ENCODE data around the gene DUSP1. TPM values are rescaled to one million over a fixed set of nuclear protein-coding genes. Genes with fewer than 3 reads are reported as not detected.
A peak's percentile ranks its signal among the peaks of the same experiment; 100 is the strongest.

Gene DUSP1
- total RNA-seq, 1 donor from 2014 or later: 294 TPM

- no peak for DNase-seq (ENCODE audit: low read depth)
Observed at GRCh38 chr5:172762214-172763119, 8.5 kb downstream of the DUSP1 start.

- no peak for DNase-seq (ENCODE audit: low read depth)
Observed at GRCh38 chr5:172760959-172761358, 10.0 kb downstream of the DUSP1 start.

GRCh38 chr5:172760136-172760535 is 10.9 kb downstream of the DUSP1 start:
- DNase-seq (ENCODE audit: low read depth): no peak

- no peak for DNase-seq (ENCODE audit: low read depth)
Observed at GRCh38 chr5:172758834-172759149, 12.2 kb downstream of the DUSP1 start.

- peak; percentile 81 for DNase-seq (ENCODE audit: low read depth)
Observed at GRCh38 chr5:172758077-172758833, 12.7 kb downstream of the DUSP1 start.

- no peak for DNase-seq (ENCODE audit: low read depth)
Observed at GRCh38 chr5:172757394-172758010, 13.5 kb downstream of the DUSP1 start.

- no peak for DNase-seq (ENCODE audit: low read depth)
Observed at GRCh38 chr5:172756764-172757393, 14.1 kb downstream of the DUSP1 start.

- no peak for DNase-seq (ENCODE audit: low read depth)
Observed at GRCh38 chr5:172754596-172755356, 16.2 kb downstream of the DUSP1 start.

- DNase-seq (ENCODE audit: low read depth): no peak
Observed at GRCh38 chr5:172753101-172753500, 17.9 kb downstream of the DUSP1 start.

- DNase-seq (ENCODE audit: low read depth): no peak
Observed at GRCh38 chr5:172751761-172752510, 19.1 kb downstream of the DUSP1 start.

GRCh38 chr5:172749881-172750633 is 20.9 kb downstream of the DUSP1 start:
- no peak for DNase-seq (ENCODE audit: low read depth)

GRCh38 chr5:172749076-172749475 is 21.9 kb downstream of the DUSP1 start:
- DNase-seq (ENCODE audit: low read depth): no peak

GRCh38 chr5:172748341-172748843 is 22.6 kb downstream of the DUSP1 start:
- DNase-seq (ENCODE audit: low read depth): no peak

- no peak for DNase-seq (ENCODE audit: low read depth)
Observed at GRCh38 chr5:172747471-172747870, 23.5 kb downstream of the DUSP1 start.

- DNase-seq (ENCODE audit: low read depth): no peak
Observed at GRCh38 chr5:172746725-172747124, 24.3 kb downstream of the DUSP1 start.

GRCh38 chr5:172745838-172746237 is 25.2 kb downstream of the DUSP1 start:
- DNase-seq (ENCODE audit: low read depth): no peak

- no peak for DNase-seq (ENCODE audit: low read depth)
Observed at GRCh38 chr5:172745406-172745805, 25.6 kb downstream of the DUSP1 start.

- peak; percentile 42 for DNase-seq (ENCODE audit: low read depth)
Observed at GRCh38 chr5:172744123-172745104, 26.6 kb downstream of the DUSP1 start.

Measured in renal cortical epithelial cell (primary cell).